Panc1 (cell line): ENCODE measurements around the gene DCC.

Experiments
- POLR2AphosphoS5 ChIP-seq: IDR thresholded peaks from 2 replicates; pipeline ENCODE4 v1.6.1; 2012; ENCODE audit warnings: mild to moderate bottlenecking, low read depth, low read length, moderate library complexity
- REST ChIP-seq, 2 experiments: IDR thresholded peaks; 2 replicates each; pipeline ENCODE4 v1.6.1; 2011 to 2012; ENCODE audit warnings: low read depth in 2 of 2, control low read depth in 1 of 2, low read length in 1 of 2, mild to moderate bottlenecking in 1 of 2, moderate library complexity in 1 of 2; ENCODE audit not compliant: insufficient read depth in 1 of 2
- TF ChIP-seq, protein P1 (sequence below): fragments of 450-650 bp; IDR thresholded peaks from 2 replicates; pipeline ENCODE4 v1.5.1; 2017; ENCODE audit warnings: mild to moderate bottlenecking

GRCh38 chr18:53080687-53081086 is 740.7 kb downstream of the DCC start:
- TF ChIP-seq, protein P1, sequence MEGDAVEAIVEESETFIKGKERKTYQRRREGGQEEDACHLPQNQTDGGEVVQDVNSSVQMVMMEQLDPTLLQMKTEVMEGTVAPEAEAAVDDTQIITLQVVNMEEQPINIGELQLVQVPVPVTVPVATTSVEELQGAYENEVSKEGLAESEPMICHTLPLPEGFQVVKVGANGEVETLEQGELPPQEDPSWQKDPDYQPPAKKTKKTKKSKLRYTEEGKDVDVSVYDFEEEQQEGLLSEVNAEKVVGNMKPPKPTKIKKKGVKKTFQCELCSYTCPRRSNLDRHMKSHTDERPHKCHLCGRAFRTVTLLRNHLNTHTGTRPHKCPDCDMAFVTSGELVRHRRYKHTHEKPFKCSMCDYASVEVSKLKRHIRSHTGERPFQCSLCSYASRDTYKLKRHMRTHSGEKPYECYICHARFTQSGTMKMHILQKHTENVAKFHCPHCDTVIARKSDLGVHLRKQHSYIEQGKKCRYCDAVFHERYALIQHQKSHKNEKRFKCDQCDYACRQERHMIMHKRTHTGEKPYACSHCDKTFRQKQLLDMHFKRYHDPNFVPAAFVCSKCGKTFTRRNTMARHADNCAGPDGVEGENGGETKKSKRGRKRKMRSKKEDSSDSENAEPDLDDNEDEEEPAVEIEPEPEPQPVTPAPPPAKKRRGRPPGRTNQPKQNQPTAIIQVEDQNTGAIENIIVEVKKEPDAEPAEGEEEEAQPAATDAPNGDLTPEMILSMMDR, result no peak
- no peak for TF ChIP-seq REST (IDR thresholded peaks at IDR 0.05; ENCODE audit: insufficient read depth in 1 of 2, low read depth in 2 of 2, low read length in 1 of 2)
- no peak for TF ChIP-seq POLR2AphosphoS5
